HuH-7 (cell line): ENCODE results near the gene USP7.

Experiments used
- DNase-seq: peaks from one replicate; pipeline ENCODE4 v3.0.0; 2011; ENCODE audit warnings: low spot score

The USP7 gene

DNA sequence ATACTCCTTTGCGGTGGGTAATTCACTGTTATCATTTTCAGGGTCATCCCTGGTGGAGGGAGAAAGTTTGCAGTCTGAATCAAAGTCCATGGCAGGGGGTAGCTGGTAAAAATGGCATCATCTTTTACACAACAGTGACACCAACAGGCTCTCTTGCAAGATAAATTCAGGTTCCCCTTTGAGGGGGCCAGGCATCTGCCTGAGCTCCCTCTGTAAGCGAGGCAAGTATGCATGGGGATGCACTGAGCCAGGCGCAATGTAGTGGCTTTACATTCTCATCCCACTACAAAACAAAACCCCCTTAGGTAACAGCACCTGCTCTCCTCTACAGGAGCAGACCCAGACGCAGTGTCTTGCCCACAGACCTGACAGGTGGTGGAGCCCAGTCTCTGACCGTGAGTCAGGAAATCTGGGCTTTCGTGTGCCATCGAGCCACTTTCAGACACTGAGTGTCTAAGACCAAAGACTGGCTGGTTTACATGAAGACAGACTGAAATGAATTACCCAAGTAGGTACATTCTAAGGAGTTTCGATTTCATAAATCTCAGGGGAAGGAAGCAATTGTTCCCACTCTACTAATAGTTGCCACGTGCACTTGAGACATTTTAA lies 63.9 kb downstream of the USP7 start:
- no peak for DNase-seq

DNA sequence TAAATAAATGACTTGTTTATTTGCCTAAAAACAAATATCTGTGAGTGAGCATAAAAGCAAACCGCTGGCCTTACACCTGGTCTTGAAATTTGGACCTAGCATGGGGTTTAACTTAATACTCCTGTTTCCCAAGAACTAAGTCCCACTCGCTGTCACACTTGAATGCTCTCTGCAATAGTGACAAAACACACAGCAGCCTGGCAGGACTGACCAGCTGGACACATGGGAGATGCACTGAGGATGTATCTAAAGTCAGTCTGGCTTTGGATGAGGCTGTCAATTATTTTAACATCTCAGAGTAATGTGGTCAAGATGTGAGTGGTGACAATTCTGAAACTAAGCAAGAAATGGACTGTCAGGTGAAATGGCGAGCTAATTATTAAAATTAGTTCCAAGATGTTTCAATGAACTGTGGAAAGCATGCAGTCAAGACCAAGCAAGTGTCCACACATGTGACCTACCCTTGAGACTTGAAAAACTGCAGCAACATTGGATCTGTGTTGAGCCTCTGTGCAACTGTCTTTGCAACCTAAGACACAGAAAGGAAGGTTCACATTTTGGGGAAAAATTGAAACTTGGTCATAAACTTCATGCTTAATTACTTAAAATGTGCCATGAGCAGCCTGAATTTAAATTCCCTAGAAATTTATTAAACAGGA lies 64.9 kb downstream of the USP7 start:
- no peak for DNase-seq

DNA sequence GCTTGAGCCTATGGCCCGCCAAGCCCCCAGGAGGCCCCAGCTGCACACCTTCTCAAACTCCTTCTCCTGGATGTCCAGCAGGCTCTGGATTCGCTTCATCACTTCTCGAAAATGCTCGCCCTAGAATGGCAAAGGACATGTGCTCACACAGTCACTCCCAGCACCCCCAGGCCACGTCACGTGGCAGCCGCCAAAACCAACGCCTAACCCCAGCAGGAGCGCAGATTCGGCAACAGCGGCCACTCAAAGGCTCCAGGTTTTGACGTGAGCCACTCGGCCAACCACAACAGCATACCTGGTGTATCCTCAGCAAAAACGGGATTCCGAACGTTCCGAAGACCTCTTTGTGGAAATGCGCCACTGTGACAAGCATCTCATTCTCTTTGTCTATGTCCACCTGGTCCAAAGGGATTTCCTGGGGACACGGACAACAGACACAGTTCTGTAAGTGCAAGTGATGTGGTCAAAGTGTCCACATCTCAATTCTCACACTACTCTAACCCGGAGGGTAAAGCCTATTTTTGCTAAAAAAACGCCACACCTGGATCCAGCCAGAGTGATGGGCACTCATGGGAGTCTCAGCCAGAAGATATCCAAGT lies 68.9 kb downstream of the USP7 start:
- no peak for DNase-seq

DNA sequence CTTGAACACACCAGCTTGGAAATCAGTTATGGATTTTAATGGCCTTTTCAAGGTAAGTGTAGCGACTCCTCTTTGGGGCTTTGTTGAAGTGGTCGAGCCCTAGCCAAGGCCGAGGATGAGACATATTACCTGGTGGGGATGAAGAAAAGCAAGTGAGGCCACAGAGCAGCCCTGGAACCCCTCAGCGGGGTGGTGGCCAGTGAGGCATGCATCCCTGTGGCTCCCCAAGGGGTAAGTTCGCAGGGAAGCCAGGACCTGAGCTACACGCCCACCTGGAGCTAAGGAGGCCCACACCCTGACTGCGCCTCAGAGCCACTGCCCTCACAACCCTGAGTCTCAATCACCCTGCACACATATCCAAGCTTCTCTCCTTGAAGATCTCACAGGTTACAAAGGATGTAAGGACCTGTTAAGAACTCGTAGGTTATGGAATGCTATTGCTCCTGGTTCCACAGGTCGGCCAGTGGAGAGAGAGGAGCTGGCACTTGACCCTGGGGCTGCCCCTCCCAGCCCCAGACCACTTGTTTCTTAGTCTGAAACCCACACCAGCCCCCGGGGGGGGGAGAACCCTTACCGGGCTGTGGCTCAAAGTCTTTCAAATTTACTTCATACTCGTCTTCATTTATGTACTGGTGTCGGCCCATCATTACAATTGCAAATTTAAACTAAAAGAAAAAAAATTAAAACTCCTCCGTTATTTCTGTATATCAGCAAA lies 69.6 kb downstream of the USP7 start:
- no peak for DNase-seq

DNA sequence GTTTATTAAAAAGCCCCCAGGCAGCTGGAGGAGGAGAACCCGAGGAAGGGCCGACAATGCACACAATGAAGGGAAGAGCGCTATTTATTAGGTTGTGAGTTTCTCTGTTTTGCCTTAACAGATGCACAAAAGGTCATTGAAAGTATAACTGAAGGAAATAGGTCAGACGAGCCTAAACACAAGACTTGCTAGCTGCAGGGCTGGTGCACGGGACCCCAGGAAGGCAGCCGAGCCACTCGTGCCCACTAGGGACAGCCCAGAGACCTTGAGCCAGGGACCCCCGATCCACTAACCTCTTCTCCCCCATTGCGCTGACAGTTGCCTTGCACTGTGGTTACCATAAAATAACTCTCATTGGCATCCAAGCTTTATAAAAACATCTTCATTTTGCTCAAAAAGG lies 70.3 kb downstream of the USP7 start:
- no peak for DNase-seq

DNA sequence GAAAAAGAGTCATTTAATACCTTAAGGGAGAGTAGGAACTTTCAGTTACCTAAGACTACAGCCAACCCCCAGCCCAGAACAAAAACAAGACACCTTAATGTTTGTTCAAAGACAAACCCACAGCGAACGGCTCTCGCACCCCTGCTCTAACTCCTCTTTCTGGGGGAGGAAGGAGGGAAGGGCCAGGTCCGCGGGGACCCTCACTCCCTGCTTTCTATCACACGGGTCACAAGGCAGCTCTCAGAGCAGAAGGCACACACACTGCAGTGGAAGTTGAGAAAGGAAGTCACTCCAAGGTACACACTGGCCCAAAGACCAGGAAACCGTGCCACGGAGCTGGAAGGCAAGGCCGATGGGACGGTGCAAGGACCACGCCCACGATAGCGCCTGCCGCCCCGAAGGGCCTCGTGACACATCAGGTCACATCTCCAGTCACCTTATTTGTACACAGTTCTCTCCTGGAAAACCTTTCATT lies 71.6 kb downstream of the USP7 start:
- DNase-seq: no peak

DNA sequence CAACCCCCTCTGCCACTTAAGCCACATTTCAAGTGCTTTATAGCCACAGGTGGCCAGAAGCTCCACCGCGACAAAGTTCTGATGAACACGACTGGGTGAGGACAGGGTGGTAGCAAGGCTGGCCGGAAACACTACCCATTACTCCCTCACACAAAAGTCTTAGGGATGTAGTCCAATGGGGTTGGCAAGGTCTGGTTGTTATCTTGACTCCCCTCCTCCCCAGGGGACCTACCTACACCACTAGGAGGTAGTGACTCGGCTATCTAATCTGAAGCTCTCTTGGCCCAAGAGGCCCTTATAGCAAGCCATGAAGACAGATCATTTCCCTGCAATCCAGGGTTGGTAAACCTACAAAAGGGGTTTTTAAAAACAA lies 73.2 kb downstream of the USP7 start:
- no peak for DNase-seq

DNA sequence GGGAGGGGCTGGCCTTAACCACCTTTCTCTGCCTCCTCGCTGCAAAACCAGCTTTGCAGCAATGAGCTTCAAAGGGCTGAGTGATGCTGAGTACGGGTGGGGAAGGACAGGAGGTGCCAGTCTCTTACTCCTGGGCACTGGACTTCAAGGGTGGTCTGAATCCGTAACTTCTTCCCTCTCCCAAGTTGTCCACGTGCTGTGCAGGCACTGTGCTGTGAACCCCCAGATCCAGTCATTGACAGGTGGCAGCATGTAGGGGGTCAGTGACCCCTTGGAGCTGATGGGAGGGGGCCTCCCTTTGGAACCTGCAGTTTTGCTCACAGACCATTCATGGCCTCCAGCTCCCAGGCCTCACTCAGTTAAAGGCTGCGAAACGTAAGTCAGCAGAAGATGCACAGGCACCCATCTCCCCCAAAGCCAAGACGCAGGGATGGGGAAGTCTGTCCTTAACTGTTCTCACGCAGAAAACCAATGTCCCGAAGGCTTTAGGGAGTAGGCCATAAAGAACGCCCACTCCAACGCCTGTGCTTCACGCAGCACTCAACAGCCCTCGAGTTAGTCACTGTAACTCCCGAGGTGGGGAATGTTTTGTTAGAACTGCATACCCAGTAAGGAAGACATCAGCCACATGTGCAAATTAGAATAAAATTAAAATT lies 73.7 kb downstream of the USP7 start:
- DNase-seq: no peak

DNA sequence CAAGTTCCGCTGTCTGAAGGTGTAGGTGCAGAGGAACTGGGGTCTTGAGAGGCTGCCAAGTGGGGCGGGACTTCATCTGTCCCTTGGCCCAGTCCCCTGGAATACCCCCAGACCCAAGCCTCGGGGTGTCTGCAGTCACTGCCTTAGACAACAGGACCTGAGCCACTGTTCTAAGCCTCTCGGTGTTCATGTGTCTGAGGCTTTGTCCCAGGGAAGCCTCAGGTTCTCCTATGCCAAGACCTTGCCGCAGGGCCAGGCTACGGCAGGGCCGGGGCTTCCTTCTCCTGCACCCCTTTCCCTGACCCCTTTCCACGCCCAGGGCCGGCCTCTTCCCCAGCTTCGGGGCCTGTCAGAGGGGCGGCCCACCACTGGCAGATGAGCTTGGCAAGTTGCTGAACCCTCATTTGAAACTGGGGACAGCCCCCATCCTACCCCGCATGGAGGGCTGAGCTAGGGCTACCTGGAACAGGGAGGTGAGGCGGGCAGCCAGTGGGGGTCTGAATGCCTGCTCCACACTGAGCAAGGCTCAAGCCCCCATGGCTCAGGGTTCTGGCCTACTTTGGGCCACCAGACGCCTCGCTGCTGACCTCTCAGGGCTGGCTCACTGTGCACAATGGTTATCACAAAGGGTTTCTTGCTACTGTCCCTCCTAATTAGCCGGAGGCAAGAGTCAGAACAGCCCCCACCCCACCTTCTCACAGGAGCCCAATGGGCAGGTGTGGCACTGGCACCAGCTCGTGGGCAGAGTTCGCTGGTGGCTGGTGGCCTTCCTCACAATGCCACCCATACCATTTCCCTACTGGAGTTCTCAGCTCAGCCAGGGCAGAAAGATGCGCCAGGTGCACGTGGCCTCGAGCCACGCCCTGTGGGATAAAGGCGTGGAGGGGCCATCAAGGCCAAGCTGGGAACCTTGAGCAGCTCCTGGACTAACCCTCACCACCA lies 74.5 kb downstream of the USP7 start:
- no peak for DNase-seq

DNA sequence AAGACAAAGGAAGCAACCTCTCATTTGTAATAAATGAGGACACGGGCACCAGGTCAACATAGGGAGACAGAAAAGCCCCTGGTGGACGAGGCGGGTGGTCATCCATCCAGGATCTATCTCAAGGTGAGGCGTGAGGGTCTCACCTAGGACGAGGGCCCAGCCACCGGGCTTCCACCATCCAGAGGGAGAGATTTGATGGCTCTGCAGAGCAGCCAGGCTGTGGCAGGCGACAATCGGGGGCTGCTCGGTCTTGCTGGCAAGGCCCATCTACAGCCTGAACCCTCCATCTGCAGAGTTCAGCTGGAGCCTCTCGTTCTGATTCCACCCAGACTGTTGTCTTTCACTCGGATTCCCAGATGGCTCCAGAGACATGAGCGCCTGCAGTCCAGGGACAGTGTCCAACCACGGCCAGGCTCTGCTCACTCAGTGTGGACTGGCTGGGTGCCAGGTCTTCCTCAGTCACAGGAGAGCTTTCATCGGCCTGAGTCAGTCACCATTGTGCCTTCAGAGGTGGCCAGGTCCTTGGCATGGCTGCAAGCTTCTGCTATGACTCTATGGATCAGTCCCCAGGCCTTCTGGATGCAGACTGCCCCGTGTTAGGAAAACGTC lies 75.7 kb downstream of the USP7 start:
- DNase-seq: no peak

DNA sequence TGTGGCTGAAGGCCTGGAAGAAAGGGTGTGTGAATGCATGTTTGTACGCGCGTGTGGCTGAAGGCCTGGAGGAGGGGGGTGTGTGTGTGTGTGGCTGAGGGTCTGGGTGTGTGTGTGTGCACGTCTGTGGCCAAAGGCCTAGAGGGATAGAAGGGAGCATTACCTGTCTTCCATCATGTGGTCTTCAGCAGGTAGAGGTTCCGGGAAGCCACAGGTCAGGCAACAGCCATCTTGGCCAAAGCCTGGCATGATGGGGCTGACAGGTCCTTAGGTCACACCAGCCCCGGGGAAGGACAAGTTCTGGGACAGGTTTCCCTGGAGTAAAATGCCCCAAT lies 76.3 kb downstream of the USP7 start:
- DNase-seq: no peak

DNA sequence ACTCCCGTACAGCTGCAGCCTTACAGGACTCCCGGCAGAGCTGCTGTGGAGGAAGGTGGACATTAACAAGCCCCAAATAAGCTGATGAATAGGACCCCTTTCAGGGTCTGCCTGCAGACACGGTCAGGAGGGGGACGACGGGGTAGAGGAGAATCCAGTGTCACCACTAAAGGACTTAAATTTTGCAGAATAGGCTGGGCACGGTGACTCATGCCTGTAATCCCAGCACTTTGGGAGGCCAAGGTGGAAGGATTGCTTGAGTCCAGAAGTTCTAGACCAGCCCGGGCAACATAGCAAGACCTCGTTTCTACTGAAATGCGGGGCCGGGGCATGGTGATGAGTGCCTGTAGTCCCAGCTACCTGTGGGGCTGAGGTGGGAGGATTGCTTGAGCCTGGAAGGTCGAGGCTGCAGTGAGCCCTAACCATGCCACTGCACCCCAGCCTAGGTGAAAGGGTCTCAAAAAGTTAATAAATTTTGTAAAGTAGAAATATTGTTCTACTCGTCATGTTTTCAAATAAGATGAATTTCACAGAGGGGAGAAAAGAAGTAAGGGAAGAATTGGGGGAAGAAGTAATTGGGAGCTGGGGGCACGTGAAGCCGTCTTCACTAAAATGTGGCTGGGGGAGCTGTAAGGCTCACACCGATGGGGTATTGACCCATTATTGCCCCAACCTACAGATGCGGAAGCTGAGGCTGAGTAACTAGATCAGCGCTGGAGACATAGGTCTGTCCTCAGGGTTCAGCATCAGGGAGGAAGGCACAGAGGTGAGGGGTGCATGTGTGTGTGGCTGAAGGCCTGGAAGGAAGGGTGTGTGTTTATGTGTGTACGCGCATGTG lies 76.9 kb downstream of the USP7 start:
- DNase-seq: no peak

DNA sequence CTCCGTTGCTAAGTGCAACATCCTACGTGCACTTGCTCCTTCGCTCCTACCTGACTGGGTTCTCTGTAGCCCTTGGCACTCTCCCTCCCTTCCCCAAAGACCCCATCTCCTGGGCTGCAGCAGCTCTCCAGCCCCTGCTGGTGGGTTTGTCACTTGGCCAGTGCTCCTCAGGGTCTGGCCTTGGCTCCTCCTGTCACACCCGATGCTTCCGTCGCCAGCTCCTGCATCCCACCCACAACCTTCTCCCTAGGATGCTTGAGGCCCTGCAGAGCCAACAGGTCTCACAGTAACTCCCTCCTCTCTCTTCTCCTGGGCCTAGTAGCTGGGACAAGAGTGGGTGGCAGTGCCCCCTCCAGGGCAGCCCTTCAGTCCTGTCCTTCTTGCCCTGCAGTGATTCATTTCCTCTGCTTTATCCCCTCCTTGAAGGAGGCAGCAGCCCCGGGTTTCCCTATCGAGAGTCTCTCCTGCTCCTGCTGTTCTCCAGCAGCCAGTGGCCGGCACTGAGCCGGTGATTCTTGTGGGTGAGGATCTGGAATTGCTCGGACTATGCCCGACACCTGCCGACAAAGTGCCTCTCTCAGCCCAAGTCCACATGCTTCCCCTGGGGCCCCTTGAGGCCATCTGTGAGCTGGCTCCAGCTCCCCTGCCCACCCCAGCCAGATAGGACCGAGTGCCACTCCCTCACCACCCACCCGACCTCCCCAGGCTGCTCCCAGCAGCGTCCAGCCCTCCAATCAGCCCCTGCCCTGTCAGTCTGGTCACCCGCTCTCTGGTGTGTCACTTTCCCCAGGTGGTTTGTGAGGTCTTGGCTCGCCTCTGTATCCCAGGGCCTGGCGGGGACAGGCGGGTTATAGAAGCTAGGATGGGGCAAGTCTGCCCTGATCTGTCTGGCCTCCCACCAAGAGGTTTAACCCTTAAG lies 77.8 kb downstream of the USP7 start:
- no peak for DNase-seq

DNA sequence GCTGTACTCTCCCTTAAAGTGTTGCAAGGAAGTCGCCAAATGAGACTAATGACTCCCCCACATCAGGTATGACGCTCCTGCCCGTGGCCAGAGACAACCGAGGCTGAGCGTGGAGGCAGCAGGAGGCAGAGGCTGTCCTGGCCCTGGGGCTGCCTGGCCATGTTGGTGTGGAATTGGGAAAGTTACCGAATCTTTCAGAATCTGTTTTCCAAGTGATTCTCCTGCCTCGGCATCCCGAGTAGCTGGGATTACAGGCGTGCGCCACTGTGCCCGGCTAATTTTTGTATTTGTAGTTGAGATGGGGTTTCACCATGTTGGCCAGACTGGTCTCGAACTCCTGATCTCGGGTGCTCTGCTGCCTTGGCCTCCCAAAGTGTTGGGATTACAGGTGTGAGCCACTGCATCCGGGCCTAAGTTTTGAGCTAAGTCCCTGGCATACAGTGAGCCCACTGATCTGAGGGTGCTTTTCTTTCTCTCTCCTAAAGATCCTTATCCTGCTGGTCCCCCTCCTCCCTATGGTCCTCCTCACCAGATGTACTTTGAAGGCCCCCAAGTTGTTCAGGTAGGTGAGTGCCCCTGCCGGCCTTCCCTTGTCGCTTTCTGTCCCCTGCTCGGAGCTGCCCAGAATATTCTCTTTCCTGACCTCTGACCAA lies 80.9 kb downstream of the USP7 start:
- no peak for DNase-seq

DNA sequence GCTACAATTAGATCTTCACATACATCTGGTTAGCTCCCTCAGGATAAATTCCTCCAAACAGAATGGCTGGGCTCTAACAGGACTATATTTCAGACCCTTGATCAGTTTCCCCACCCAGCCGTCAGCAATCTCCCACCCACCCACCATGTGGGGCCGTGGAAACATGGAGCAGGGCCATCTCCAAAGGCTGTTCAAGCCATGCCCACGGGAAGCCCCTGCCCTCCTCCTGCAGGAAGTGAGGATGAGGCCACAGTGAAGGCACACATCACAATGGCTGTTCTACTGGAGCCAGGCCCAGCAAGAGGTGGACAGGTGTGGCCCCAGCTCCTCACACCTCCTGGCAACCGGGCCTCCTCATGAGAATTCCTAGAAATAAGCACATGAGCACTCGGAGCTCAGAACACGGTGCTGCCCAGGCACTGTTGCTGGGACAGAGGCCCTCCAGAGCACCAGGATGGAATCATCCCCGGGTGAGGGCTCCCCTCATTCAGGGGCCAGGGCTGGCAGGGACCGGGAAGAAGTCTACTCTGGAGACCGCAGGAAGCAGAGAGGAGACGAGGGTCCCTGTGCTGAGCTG lies 81.6 kb downstream of the USP7 start, which contains the start of gene LITAFD:
Gene LITAFD, plus strand, starts transcription at position 311 of the 577 bp plus-strand sequence. CDS start 2,005 bp downstream, outside the sequence.
- DNase-seq: no peak

DNA sequence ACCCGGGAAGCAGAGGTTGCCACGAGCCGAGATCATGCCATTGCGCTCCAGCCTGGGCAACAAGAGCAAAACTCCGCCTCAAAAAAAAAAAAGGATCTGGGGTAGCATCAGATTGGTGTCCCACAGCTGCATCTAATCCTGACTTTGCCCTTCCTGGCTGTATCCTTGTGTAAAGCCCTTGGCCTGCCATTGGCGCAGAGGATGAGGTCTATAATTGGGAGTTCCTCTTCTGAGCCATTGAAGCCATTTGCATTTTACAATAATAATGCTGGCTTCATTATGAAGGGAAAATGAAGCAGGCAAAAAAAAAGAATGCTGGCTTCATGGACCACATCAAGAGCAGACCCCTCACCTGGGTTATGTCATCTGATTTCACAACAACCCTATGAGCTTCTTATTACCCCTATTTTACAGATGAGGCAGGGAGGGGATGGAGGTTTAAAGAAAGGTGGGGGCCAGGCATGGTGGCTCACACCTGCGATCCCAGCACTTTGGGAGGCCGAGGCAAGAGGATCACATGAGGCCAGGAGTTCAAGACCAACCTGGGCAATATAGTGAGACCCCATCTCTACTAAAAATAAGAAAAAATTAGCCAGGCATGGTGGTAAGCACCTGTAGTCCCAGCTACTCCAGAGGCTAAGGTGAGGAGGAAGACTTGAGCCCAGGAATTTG lies 82.7 kb downstream of the USP7 start:
- DNase-seq: no peak

DNA sequence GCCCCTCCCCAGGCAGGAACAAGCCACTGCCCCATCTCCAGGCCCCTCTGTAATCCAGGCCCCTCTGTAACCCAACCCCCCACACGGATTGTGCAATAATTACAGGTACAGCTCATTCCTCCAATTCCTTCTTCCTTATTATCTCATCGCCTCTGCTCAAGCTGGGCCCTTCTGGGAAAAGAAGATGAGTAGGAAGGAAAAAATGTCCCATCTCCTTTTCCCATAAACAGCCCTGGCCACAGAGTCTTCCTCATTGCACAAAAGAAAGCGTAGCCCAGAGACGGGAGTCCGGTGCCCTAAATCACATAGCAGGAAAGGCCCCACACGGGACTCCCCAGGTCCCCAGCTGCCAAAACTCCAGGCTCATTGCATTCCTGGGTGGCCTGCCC lies 85.2 kb downstream of the USP7 start:
- no peak for DNase-seq
